MM.1S (cell line): Measurements from ENCODE around the gene XYLT1.

Experiments
- CTCF ChIP-seq: fragments of 300-600 bp; sonication (generic); IDR thresholded peaks from 2 replicates; pipeline ENCODE4 v1.5.1; 2016; ENCODE audit warnings: antibody characterized with exemption, low read length, mixed read lengths
- EZH2 ChIP-seq: fragments of 300-600 bp; sonication (generic); optimal IDR thresholded peaks from 2 replicates; pipeline ENCODE3; 2017; ENCODE audit warnings: low read depth, mild to moderate bottlenecking, antibody characterized with exemption, low read length, mixed read lengths
- EZH2phosphoT487 ChIP-seq: fragments of 300-600 bp; sonication (generic); IDR thresholded peaks from 2 replicates; pipeline ENCODE4 v1.6.1; 2018; ENCODE audit warnings: antibody characterized with exemption, low read length

GRCh38 chr16:17266608-17267313, 204.0 kb downstream of the XYLT1 start:
- no peak for TF ChIP-seq EZH2
- TF ChIP-seq CTCF = no peak
- TF ChIP-seq EZH2phosphoT487 = no peak
